ENCODE measurements around the gene BMP6.

DNA sequence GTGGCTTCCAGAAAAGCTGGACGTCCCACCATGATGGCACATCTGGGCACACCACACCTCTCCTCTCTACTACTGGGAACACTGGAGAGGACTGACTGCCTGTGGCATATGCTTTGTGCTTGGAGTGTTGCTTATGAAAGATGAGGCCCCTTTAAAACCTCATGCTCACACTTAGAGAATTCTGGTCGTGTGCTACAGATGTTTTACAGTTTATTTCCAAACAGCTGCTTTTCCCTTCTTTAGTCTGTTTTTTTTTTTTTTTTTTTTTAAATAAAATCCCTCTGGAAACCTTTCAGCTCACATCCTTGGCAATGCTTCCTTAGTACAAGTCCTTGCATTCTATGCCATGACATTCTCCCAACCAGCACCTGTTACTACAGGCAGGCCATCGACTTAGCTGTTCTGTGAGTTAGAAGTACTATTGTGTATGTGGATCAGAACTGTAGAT, 60.3 kb downstream of the BMP6 start:
- TF ChIP-seq POLR2A (IDR thresholded peaks at IDR 0.05) (no peak), EP300 (IDR thresholded peaks at IDR 0.05) (no peak)
- TF ChIP-seq, protein P1, sequence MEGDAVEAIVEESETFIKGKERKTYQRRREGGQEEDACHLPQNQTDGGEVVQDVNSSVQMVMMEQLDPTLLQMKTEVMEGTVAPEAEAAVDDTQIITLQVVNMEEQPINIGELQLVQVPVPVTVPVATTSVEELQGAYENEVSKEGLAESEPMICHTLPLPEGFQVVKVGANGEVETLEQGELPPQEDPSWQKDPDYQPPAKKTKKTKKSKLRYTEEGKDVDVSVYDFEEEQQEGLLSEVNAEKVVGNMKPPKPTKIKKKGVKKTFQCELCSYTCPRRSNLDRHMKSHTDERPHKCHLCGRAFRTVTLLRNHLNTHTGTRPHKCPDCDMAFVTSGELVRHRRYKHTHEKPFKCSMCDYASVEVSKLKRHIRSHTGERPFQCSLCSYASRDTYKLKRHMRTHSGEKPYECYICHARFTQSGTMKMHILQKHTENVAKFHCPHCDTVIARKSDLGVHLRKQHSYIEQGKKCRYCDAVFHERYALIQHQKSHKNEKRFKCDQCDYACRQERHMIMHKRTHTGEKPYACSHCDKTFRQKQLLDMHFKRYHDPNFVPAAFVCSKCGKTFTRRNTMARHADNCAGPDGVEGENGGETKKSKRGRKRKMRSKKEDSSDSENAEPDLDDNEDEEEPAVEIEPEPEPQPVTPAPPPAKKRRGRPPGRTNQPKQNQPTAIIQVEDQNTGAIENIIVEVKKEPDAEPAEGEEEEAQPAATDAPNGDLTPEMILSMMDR (IDR thresholded peaks at IDR 0.05), result no peak
